ENCODE data around the gene GPR63. TPM values are rescaled to one million over a fixed set of nuclear protein-coding genes. Genes with fewer than 3 reads are reported as not detected.

GPR63 gene
- polyA plus RNA-seq, 3 donors: 0.03 to 0.07 TPM; not detected in 1

DNA sequence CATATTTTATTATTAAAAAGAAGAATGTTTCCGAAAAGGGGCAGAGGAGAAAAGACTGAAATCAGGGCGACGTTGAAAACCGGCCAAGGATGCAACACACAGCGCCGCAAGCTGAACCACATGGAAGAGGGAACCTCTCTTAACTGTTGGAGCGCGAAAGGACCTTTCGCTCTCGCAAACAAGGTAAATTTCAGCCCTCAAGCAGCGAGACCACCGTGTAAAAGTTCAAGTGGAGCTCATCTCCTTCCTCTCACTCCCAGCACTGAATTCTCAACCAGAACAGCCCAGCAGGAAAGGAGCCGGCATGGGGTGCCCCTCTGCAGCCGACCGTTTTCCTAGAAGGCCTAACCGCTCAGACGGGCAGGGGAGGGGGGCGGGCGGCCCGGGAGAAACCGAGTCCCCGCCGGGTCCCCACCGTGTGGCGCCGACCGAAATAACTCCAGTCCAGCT, 621 bp downstream of the GPR63 start:
- H3K27ac ChIP-seq (ENCODE audit: low read depth in 1 of 2, low read length in 2 of 2): no peak overlapping the region
- H3K27me3 Mint-ChIP-seq (ENCODE audit: low read depth in 3 of 3): peaks cover 31 to 54% (median 32%) of the 10 kb centered on the region in 3 donors
- H2AFZ ChIP-seq (ENCODE audit: insufficient read depth, low read depth, low read length, poor library complexity, severe bottlenecking): peak overlapping the region; percentile 79
- peak overlapping the region; percentile 83 to 97 for H3K4me3 Mint-ChIP-seq
- no peak for DNase-seq
- TF ChIP-seq, protein P1, sequence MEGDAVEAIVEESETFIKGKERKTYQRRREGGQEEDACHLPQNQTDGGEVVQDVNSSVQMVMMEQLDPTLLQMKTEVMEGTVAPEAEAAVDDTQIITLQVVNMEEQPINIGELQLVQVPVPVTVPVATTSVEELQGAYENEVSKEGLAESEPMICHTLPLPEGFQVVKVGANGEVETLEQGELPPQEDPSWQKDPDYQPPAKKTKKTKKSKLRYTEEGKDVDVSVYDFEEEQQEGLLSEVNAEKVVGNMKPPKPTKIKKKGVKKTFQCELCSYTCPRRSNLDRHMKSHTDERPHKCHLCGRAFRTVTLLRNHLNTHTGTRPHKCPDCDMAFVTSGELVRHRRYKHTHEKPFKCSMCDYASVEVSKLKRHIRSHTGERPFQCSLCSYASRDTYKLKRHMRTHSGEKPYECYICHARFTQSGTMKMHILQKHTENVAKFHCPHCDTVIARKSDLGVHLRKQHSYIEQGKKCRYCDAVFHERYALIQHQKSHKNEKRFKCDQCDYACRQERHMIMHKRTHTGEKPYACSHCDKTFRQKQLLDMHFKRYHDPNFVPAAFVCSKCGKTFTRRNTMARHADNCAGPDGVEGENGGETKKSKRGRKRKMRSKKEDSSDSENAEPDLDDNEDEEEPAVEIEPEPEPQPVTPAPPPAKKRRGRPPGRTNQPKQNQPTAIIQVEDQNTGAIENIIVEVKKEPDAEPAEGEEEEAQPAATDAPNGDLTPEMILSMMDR (IDR thresholded peaks at IDR 0.05): no peak
- peaks cover 0 to 2% of the 10 kb centered on the region in 2 donors for H3K36me3 Mint-ChIP-seq
- H3K79me2 ChIP-seq (ENCODE audit: insufficient read depth, low read length): no peaks in the 10 kb centered on the region
- peaks cover 0 to 3% (median 0%) of the 10 kb centered on the region in 7 donors for H3K9me3 Mint-ChIP-seq
- peaks cover 21% of the 10 kb centered on the region for H3K4me1 Mint-ChIP-seq
- 0% methylated on average over 22 of the region's 27 CpGs for WGBS (ENCODE audit: insufficient coverage)
- H3K4me1 ChIP-seq (ENCODE audit: control insufficient read depth in 1 of 2, insufficient read depth in 2 of 2, low read length in 2 of 2): peaks cover 10 to 12% of the 10 kb centered on the region in 2 donors
- H3K9me3 ChIP-seq (replicated peaks in 1 of 2; ENCODE audit: control insufficient read depth in 1 of 2, insufficient read depth in 1 of 2, low read length in 2 of 2): peaks cover 0 to 6% of the 10 kb centered on the region in 2 donors
- H4K20me1 ChIP-seq (ENCODE audit: insufficient read depth, low read length): no peaks in the 10 kb centered on the region
- no peaks in the 10 kb centered on the region for H3K36me3 ChIP-seq (replicated peaks in 1 of 2; ENCODE audit: control insufficient read depth in 1 of 2, insufficient read depth in 2 of 2, low read length in 2 of 2)
- intact Hi-C loops (cut with micrococcal nuclease): no loop called here
- H3K9ac ChIP-seq (ENCODE audit: insufficient read depth, low read length, poor library complexity, severe bottlenecking): peak overlapping the region; percentile 60
- peak overlapping the region in 1 of 7 donors; percentile 31 for H3K27ac Mint-ChIP-seq
- H3K4me3 ChIP-seq (replicated peaks in 1 of 3; ENCODE audit: low read depth in 2 of 3, low read length in 3 of 3): peak overlapping the region; percentile 54 to 76 (median 57)
- peak overlapping the region; percentile 95 for H3K4me2 ChIP-seq (replicated peaks; ENCODE audit: extremely low read depth, low read length, poor library complexity, severe bottlenecking)
- peaks cover 31 to 53% of the 10 kb centered on the region in 2 donors for H3K27me3 ChIP-seq (ENCODE audit: control insufficient read depth in 2 of 2, insufficient read depth in 2 of 2, low read length in 2 of 2)

GRCh38 chr6:96834070-96834469, 3.2 kb downstream of the GPR63 start:
- H4K20me1 ChIP-seq (ENCODE audit: insufficient read depth, low read length): no peaks in the 10 kb centered on the region
- TF ChIP-seq, protein P1 (IDR thresholded peaks at IDR 0.05): no peak
- no peaks in the 10 kb centered on the region for H3K36me3 ChIP-seq (replicated peaks in 1 of 2; ENCODE audit: control insufficient read depth in 1 of 2, insufficient read depth in 2 of 2, low read length in 2 of 2)
- H3K4me3 Mint-ChIP-seq: no peak overlapping the region
- H3K4me1 ChIP-seq (ENCODE audit: control insufficient read depth in 1 of 2, insufficient read depth in 2 of 2, low read length in 2 of 2): peaks cover 10 to 12% of the 10 kb centered on the region in 2 donors
- H3K27ac Mint-ChIP-seq: no peak overlapping the region
- H3K27me3 Mint-ChIP-seq (ENCODE audit: low read depth in 3 of 3): peaks cover 29 to 48% (median 30%) of the 10 kb centered on the region in 3 donors
- no peak overlapping the region for H3K9ac ChIP-seq (ENCODE audit: insufficient read depth, low read length, poor library complexity, severe bottlenecking)
- peaks cover 27 to 45% of the 10 kb centered on the region in 2 donors for H3K27me3 ChIP-seq (ENCODE audit: control insufficient read depth in 2 of 2, insufficient read depth in 2 of 2, low read length in 2 of 2)
- 100% methylated on average over 1 of the region's 2 CpGs for WGBS (ENCODE audit: insufficient coverage)
- H3K4me1 Mint-ChIP-seq: peaks cover 21% of the 10 kb centered on the region
- peaks cover 0 to 6% of the 10 kb centered on the region in 2 donors for H3K9me3 ChIP-seq (replicated peaks in 1 of 2; ENCODE audit: control insufficient read depth in 1 of 2, insufficient read depth in 1 of 2, low read length in 2 of 2)
- H3K79me2 ChIP-seq (ENCODE audit: insufficient read depth, low read length): no peaks in the 10 kb centered on the region
- H2AFZ ChIP-seq (ENCODE audit: insufficient read depth, low read depth, low read length, poor library complexity, severe bottlenecking): no peak overlapping the region
- DNase-seq: no peak
- H3K36me3 Mint-ChIP-seq: peaks cover 0 to 2% of the 10 kb centered on the region in 2 donors
- H3K4me3 ChIP-seq (replicated peaks in 1 of 3; ENCODE audit: low read depth in 2 of 3, low read length in 3 of 3): no peak overlapping the region
- intact Hi-C loops (cut with micrococcal nuclease): no loop called here
- H3K9me3 Mint-ChIP-seq: peaks cover 0 to 3% (median 0%) of the 10 kb centered on the region in 7 donors
- no peak overlapping the region for H3K27ac ChIP-seq (ENCODE audit: low read depth in 1 of 2, low read length in 2 of 2)
- no peak overlapping the region for H3K4me2 ChIP-seq (replicated peaks; ENCODE audit: extremely low read depth, low read length, poor library complexity, severe bottlenecking)

Measured in CD14-positive monocyte (primary cell).